ENCODE measurements around the gene GPR108.

- no peak for TF ChIP-seq GATA2 (IDR thresholded peaks at IDR 0.05; ENCODE audit: low read depth, low read length)
- TF ChIP-seq GATA3 (IDR thresholded peaks at IDR 0.05; ENCODE audit: low read depth, low read length) = no peak
Measured at GRCh38 chr19:6729573-6730152, 7.7 kb downstream of the GPR108 start.

All from SH-SY5Y (cell line).